DND-41 (cell line): ENCODE results near the gene LRPAP1.

Source experiments
- ATAC-seq: fragments of 200-7000 bp; cut with Tn5 transposase; 3 replicates; pipeline ENCODE4 v1.9.1; 2021; ENCODE audit warnings: low read depth; ENCODE audit not compliant: insufficient read depth
- DNase-seq: peaks from one replicate; pipeline ENCODE4 v3.0.0-alpha.2; 2020
- H2AFZ ChIP-seq: 2 replicates; pipeline ENCODE4 v1.6.0; 2012; ENCODE audit warnings: low read depth, low read length
- H3K27ac ChIP-seq: 2 replicates; pipeline ENCODE4 v1.5.1; 2012; ENCODE audit warnings: low read length, inconsistent platforms
- H3K27me3 ChIP-seq: fragments of 200-600 bp; sonication (generic); 2 replicates; pipeline ENCODE4 v1.6.0; 2012; ENCODE audit warnings: low read length, mild to moderate bottlenecking, inconsistent platforms; ENCODE audit not compliant: insufficient read depth, poor library complexity
- H3K36me3 ChIP-seq: 2 replicates; pipeline ENCODE4 v1.5.1; 2012; ENCODE audit warnings: low read length, inconsistent platforms; ENCODE audit not compliant: insufficient read depth
- H3K4me1 ChIP-seq: 2 replicates; pipeline ENCODE4 v1.5.1; 2012; ENCODE audit warnings: mild to moderate bottlenecking, low read length; ENCODE audit not compliant: insufficient read depth
- H3K4me2 ChIP-seq: 2 replicates; pipeline ENCODE4 v1.6.0; 2012; ENCODE audit warnings: mild to moderate bottlenecking, moderate library complexity, low read length, inconsistent platforms; ENCODE audit not compliant: insufficient read depth
- H3K4me3 ChIP-seq, 2 experiments: fragments of 200-600 bp in 1 of 2; shearing (Covaris generic) in 1 of 2; 2 replicates each; pipeline ENCODE4 v1.5.1; 2012 to 2016; ENCODE audit warnings: inconsistent platforms in 2 of 2, low read length in 2 of 2, mild to moderate bottlenecking in 2 of 2, low read depth in 1 of 2, moderate library complexity in 1 of 2
- H3K79me2 ChIP-seq: 2 replicates; pipeline ENCODE4 v1.6.0; 2012; ENCODE audit warnings: low read length, inconsistent platforms; ENCODE audit not compliant: insufficient read depth
- H3K9ac ChIP-seq: 2 replicates; pipeline ENCODE4 v1.6.0; 2012; ENCODE audit warnings: low read depth, mild to moderate bottlenecking, inconsistent platforms, low read length, moderate library complexity
- H3K9me3 ChIP-seq: 2 replicates; pipeline ENCODE4 v1.5.1; 2012; ENCODE audit warnings: low read length, moderate library complexity, mild to moderate bottlenecking, inconsistent platforms; ENCODE audit not compliant: insufficient read depth, severe bottlenecking
- H4K20me1 ChIP-seq: 2 replicates; pipeline ENCODE4 v1.6.0; 2012; ENCODE audit warnings: low read length; ENCODE audit not compliant: insufficient read depth
- CTCF ChIP-seq: IDR thresholded peaks from 2 replicates; pipeline ENCODE4 v1.5.1; 2012; ENCODE audit warnings: borderline replicate concordance, low read length, moderate library complexity, mild to moderate bottlenecking; ENCODE audit not compliant: poor library complexity, severe bottlenecking; ENCODE audit errors: extremely low read depth
- EZH2 ChIP-seq: IDR thresholded peaks from 3 replicates; pipeline ENCODE4 v1.6.1; 2012; ENCODE audit warnings: borderline replicate concordance, low read depth, mild to moderate bottlenecking, moderate library complexity, low read length, inconsistent platforms; ENCODE audit not compliant: severe bottlenecking

Gene LRPAP1

GRCh38 chr4:3520796-3521600, 11.2 kb downstream of the LRPAP1 start:
- no peak overlapping the region for H2AFZ ChIP-seq
- no peaks in the 10 kb centered on the region for H3K9me3 ChIP-seq
- H3K36me3 ChIP-seq, result peaks cover 95% of the 10 kb centered on the region
- H3K79me2 ChIP-seq, result peaks cover 15% of the 10 kb centered on the region; the same call in 1 of the 2 replicates
- no peak overlapping the region for H3K27ac ChIP-seq
- no peak for TF ChIP-seq CTCF
- TF ChIP-seq EZH2, result no peak
- no peaks in the 10 kb centered on the region for H3K4me1 ChIP-seq
- no peaks in the 10 kb centered on the region for H3K27me3 ChIP-seq
- peaks cover 41% of the 10 kb centered on the region for H4K20me1 ChIP-seq
- no peak overlapping the region for H3K4me2 ChIP-seq
- no peak for DNase-seq
- H3K4me3 ChIP-seq, result no peak overlapping the region
- no peak for ATAC-seq
- H3K9ac ChIP-seq, result no peak overlapping the region

GRCh38 chr4:3520276-3520675, 11.9 kb downstream of the LRPAP1 start:
- Histone ChIP-seq H4K20me1 (peaks cover 38% of the 10 kb centered on the region), H3K4me1 (no peaks in the 10 kb centered on the region), H3K36me3 (peaks cover 95% of the 10 kb centered on the region)

DNA sequence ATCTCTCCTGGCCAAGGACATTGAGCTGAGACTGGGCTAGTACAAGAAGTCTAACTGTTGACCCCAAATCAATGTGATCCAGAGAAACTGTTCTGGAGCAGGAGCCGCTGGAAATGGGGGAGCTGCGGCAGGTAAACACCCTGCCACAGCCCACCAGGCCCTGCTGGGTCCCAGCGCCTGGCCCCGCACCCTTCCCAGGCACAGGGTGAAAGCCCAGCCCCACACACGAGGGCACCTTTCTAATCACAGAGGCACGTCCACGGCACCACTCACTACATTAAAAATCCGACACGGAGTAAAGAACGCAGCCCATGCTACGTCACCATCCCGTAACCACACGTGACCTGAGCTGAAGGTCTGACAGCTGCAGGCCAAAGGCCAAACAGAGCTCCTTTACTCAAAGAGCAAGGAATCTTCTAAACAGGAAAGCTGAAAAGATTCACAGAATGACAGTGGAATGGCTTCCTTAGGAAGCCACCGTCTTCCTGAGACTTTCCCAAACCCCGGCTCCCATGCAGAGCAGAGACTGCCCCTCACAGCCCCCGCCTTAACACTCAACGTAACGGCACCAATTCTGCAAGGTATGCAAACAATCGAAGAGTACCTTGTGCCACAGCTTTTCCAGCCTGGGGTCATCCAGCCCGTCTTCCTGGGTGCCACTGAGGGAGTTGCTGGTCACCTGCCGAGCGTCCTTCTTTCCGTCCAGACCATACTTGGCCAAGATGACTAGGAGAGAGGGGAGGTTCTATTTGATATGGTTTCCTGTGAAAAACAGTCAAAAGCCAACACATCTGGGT, 12.6 kb downstream of the LRPAP1 start:
- peaks cover 95% of the 10 kb centered on the region for H3K36me3 ChIP-seq
- no peak for DNase-seq

More at GRCh38 chr4:3520276-3520675, 11.9 kb downstream of the LRPAP1 start:
- H3K27me3 ChIP-seq, result no peaks in the 10 kb centered on the region
- DNase-seq (no peak), ATAC-seq (no peak)
- H3K79me2 ChIP-seq, result peaks cover 8% of the 10 kb centered on the region; the same call in 1 of the 2 replicates
- H3K27ac ChIP-seq, result no peak overlapping the region
- H2AFZ ChIP-seq, result no peak overlapping the region
- no peak overlapping the region for H3K4me3 ChIP-seq
- no peak overlapping the region for H3K9ac ChIP-seq
- no peaks in the 10 kb centered on the region for H3K9me3 ChIP-seq
- TF ChIP-seq CTCF (no peak), EZH2 (no peak)
- H3K4me2 ChIP-seq, result no peak overlapping the region

More for the DNA sequence above, 12.6 kb downstream of the LRPAP1 start:
- H3K4me3 ChIP-seq, result no peak overlapping the region
- H3K4me2 ChIP-seq, result no peak overlapping the region
- no peak for ATAC-seq
- H3K27me3 ChIP-seq, result no peaks in the 10 kb centered on the region
- TF ChIP-seq CTCF (no peak), EZH2 (no peak)
- H3K9me3 ChIP-seq, result no peaks in the 10 kb centered on the region
- H2AFZ ChIP-seq, result no peak overlapping the region
- H3K4me1 ChIP-seq, result no peaks in the 10 kb centered on the region
- no peak overlapping the region for H3K27ac ChIP-seq
- H3K9ac ChIP-seq, result no peak overlapping the region
- H3K79me2 ChIP-seq, result peaks cover 6% of the 10 kb centered on the region; the same call in 1 of the 2 replicates
- peaks cover 38% of the 10 kb centered on the region for H4K20me1 ChIP-seq
